Stimulated activated naive CD8-positive, alpha-beta T cell treated with anti-CD3 and anti-CD28 coated beads, Interleukin-15, Interleukin-2, amounts not matched to agents 100 ng/mL and 50 ng/mL, for 24 hours (primary cell): ENCODE measurements around the gene C2CD2L.
"Not testable (repeated sequence)": the region's sequence is repeated elsewhere in the genome, so short reads cannot be mapped to it uniquely, and the experiment has no call there.

Experiments
- H3K27ac Mint-ChIP-seq: one replicate; pipeline ENCODE4 v1.8.0; 2021; ENCODE audit warnings: mild to moderate bottlenecking, mixed read lengths
- H3K27me3 Mint-ChIP-seq: one replicate; pipeline ENCODE4 v1.8.0; 2021; ENCODE audit warnings: mixed read lengths
- H3K36me3 Mint-ChIP-seq: one replicate; pipeline ENCODE4 v1.8.0; 2021; ENCODE audit warnings: low read depth, mixed read lengths
- H3K4me1 Mint-ChIP-seq: one replicate; pipeline ENCODE4 v1.8.0; 2021; ENCODE audit warnings: low read depth, mixed read lengths
- H3K4me3 Mint-ChIP-seq: one replicate; pipeline ENCODE4 v1.8.0; 2021; ENCODE audit warnings: mild to moderate bottlenecking, mixed read lengths
- H3K9me3 Mint-ChIP-seq: one replicate; pipeline ENCODE4 v1.8.0; 2021; ENCODE audit warnings: mixed read lengths

C2CD2L gene

GRCh38 chr11:119117004-119117706 lies 10.0 kb downstream of the C2CD2L start:
- no peak overlapping the region for H3K4me3 Mint-ChIP-seq
- peaks cover 31% of the 10 kb centered on the region for H3K4me1 Mint-ChIP-seq
- no peak overlapping the region for H3K27ac Mint-ChIP-seq
- no peaks in the 10 kb centered on the region for H3K9me3 Mint-ChIP-seq
- peaks cover 41% of the 10 kb centered on the region for H3K36me3 Mint-ChIP-seq
- H3K27me3 Mint-ChIP-seq, result no peaks in the 10 kb centered on the region

DNA sequence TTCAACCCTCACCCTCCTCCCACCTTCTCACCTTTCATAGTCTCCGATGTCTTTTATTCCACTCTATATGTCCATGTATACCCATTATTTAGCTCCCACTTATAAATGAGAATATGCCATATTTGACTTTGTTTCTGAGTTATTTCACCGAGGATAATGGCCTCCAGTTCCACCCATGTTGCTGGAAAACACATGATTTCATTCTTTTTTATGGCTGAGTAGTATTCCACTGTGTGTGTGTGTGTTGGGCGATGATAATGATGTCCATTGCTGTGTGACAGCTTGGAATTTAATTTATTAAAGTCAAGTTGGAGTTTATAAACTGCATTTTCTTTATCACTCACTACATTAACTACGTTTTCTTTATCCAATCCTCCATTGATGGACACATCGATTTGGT lies 11.1 kb downstream of the C2CD2L start:
- H3K4me1 Mint-ChIP-seq, result peaks cover 40% of the 10 kb centered on the region

DNA sequence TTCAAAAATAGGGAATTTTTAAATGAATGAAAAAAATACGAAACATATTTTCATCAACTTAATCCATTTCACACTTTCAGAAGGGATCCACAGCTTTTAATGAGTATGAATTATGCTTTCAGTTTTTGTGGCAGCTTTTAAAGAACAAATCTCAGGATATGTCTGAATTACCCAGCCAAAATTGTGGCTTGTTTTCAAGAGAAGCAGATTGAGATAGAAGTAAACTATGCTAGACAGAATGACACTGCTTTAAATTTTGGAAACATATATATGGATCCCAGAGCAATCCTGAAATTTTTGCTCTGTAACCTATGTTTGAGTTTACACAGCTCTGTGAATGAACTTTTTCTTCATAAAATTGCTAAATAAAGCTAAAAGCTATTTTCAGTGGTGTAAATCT lies 11.8 kb downstream of the C2CD2L start:
- H3K9me3 Mint-ChIP-seq, result no peaks in the 10 kb centered on the region
- no peaks in the 10 kb centered on the region for H3K27me3 Mint-ChIP-seq
- H3K4me3 Mint-ChIP-seq, result no peak overlapping the region
- peaks cover 40% of the 10 kb centered on the region for H3K4me1 Mint-ChIP-seq
- H3K27ac Mint-ChIP-seq, result no peak overlapping the region
- peaks cover 36% of the 10 kb centered on the region for H3K36me3 Mint-ChIP-seq

More for the DNA sequence above, 11.1 kb downstream of the C2CD2L start:
- no peak overlapping the region for H3K4me3 Mint-ChIP-seq
- H3K27me3 Mint-ChIP-seq, result no peaks in the 10 kb centered on the region
- H3K27ac Mint-ChIP-seq, result no peak overlapping the region
- peaks cover 37% of the 10 kb centered on the region for H3K36me3 Mint-ChIP-seq
- no peaks in the 10 kb centered on the region for H3K9me3 Mint-ChIP-seq

DNA sequence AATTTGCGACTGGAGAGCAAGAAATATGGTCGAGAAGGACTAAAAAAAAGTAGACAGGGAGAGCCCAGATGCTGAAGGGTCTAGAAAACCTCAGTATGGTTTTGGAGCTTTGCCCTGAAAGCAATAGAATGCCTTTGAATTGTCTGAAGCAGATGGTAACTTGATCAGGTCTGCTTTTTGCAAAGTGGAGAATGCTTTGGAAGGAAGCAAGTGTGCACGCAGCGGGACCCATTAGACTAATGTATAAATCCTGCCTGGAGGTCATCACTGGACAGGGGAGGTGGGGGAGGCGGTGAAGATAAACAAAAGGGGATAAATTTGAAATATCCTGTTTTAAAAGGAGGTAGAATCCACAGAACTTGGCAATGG lies 13.5 kb downstream of the C2CD2L start:
- H3K27me3 Mint-ChIP-seq, result no peaks in the 10 kb centered on the region
- H3K9me3 Mint-ChIP-seq, result no peaks in the 10 kb centered on the region
- peaks cover 29% of the 10 kb centered on the region for H3K36me3 Mint-ChIP-seq
- peak overlapping the region; percentile 97 for H3K4me3 Mint-ChIP-seq
- H3K4me1 Mint-ChIP-seq, result peaks cover 33% of the 10 kb centered on the region
- peak overlapping the region; percentile 91 for H3K27ac Mint-ChIP-seq

- H3K27me3 Mint-ChIP-seq, result no peaks in the 10 kb centered on the region
- peak within 1 kb of the TSS; percentile 97 for H3K4me3 Mint-ChIP-seq
- peaks cover 24% of the 10 kb centered on the region for H3K36me3 Mint-ChIP-seq
- H3K4me1 Mint-ChIP-seq, result peaks cover 28% of the 10 kb centered on the region
- H3K9me3 Mint-ChIP-seq, result no peaks in the 10 kb centered on the region
- H3K27ac Mint-ChIP-seq, result peak within 1 kb of the TSS; percentile 91
Observed at GRCh38 chr11:119121008-119121810, 14.1 kb downstream of the C2CD2L start, which contains the start of gene HINFP. TSS of gene HINFP (plus strand) at chr11:119121580. CDS start at chr11:119126945, 5,365 bp downstream.

- Mint-ChIP-seq H3K36me3 (peaks cover 25% of the 10 kb centered on the region), H3K4me3 (peak overlapping the region; percentile 97), H3K4me1 (peaks cover 30% of the 10 kb centered on the region), H3K9me3 (no peaks in the 10 kb centered on the region), H3K27ac (peak overlapping the region; percentile 87), H3K27me3 (no peaks in the 10 kb centered on the region)
Observed at GRCh38 chr11:119121811-119122124, 14.6 kb downstream of the C2CD2L start.

DNA sequence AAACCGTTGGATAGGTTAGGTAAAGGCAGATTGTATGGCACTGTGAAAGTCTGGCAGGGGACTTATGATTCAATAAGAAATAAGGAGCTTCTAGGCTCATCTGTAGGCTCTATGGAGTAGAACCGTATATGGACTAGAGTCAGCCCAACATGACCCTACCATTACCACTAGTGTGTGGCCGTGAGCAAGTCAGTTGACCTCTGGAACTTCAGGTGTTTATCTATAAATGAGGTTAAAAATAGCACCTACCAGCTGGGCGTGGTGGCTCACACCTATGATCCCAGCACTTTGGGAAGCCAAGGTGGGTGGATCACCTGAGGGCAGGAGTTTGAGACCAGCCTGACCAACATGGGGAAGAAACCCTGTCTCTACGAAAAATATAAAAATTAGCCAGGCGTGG lies 18.7 kb downstream of the C2CD2L start:
- H3K36me3 Mint-ChIP-seq, result peaks cover 25% of the 10 kb centered on the region
- peaks cover 31% of the 10 kb centered on the region for H3K4me1 Mint-ChIP-seq
- H3K9me3 Mint-ChIP-seq, result no peaks in the 10 kb centered on the region
- no peak overlapping the region for H3K4me3 Mint-ChIP-seq
- H3K27me3 Mint-ChIP-seq, result no peaks in the 10 kb centered on the region
- no peak overlapping the region for H3K27ac Mint-ChIP-seq

DNA sequence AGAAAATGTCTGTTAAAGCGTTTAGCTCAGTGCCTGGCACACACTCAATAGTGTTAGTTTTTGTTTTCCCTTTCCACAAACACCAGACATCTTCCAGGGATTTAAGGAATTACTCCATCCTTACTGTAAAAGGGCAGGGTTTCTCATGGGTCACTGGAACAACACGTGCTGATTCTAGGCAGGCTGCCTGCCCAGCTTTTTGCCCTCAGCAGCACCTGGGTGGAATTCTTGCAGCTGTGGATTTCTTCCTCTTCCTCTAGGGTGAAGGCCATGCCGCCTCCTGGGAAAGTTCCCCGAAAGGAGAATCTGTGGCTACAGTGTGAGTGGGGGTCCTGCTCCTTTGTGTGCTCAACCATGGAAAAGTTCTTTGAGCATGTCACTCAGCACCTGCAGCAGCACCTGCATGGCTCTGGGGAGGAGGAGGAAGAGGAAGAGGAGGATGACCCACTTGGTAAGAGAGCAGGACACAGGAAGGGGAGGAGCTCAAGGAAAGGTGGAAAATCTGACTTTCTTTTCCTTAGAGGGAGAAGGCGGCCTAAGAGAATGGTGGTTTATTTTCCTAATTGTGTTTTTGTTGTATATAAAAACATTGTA lies 19.6 kb downstream of the C2CD2L start:
- Mint-ChIP-seq H3K36me3 (peaks cover 33% of the 10 kb centered on the region), H3K9me3 (no peaks in the 10 kb centered on the region), H3K4me1 (peaks cover 28% of the 10 kb centered on the region), H3K27me3 (no peaks in the 10 kb centered on the region), H3K27ac (peak overlapping the region; percentile 81), H3K4me3 (peak overlapping the region; percentile 8)

DNA sequence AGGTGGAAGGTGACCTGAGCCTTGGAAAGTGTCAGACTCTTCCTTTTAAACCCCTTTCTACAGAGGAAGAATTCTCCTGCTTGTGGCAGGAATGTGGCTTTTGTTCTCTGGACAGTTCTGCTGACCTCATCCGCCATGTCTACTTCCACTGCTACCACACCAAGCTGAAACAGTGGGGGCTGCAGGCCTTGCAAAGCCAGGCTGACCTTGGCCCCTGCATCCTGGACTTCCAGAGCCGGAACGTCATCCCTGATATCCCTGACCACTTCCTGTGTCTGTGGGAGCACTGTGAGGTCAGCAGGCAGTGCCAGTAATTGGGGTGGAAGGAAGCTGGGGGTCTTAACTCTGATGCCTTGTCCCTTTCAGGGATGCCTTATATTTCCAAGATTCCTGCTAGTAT lies 23.5 kb downstream of the C2CD2L start:
- Mint-ChIP-seq H3K4me1 (peaks cover 11% of the 10 kb centered on the region), H3K36me3 (peaks cover 42% of the 10 kb centered on the region), H3K27ac (no peak overlapping the region)

DNA sequence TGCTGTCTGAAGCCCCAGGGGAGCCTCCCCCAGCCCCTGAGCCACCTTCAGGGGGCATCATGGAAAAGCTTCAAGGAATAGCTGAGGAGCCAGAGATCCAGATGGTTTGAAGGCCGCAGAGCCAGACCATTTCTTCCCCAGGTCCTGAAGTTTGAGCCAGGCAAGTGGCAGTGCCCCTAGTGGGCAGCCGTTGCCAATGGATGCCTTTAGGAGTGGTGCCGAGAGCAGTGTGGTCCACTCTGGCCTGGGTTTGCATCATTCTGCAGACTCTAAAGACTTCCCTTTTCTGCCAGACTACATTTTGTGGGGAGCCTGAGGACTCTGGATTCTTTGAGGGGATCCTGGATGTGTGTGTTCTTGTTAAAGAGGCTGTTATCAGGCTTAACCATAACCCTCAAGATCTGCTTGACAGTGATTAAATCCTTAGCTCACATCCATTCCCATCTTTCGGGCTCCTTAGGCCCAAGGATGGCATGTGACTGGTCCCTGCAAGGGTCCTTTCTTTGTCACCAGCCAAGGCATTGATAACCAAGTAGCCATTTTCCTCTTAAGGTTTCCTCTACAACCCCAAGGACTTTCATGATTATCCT lies 27.3 kb downstream of the C2CD2L start:
- Mint-ChIP-seq H3K27me3 (peaks cover 9% of the 10 kb centered on the region), H3K27ac (no peak overlapping the region), H3K9me3 (no peaks in the 10 kb centered on the region), H3K36me3 (peaks cover 33% of the 10 kb centered on the region), H3K4me1 (no peaks in the 10 kb centered on the region), H3K4me3 (no peak overlapping the region)

More for the DNA sequence above, 23.5 kb downstream of the C2CD2L start:
- Mint-ChIP-seq H3K9me3 (no peaks in the 10 kb centered on the region), H3K4me3 (no peak overlapping the region), H3K27me3 (no peaks in the 10 kb centered on the region)

DNA sequence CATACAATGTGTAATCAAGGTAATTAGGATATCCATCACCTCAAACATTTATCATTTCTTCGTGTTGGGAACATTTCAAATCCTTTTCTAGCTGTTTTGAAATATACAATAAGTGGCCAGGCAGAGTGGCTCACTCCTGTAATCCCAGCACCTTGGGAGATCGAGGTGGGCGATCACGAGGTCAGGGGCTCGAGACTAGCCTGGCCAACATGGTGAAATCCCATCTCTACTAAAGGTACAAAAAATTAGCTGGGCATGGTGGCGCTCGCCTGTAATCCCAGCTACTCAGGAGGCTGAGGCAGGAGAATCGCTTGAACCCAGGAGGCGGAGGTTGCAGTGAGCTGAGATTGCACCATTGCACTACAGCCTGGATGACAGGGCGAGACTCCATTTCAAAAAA lies 32.1 kb downstream of the C2CD2L start:
- H3K9me3 Mint-ChIP-seq, H3K27ac Mint-ChIP-seq, H3K36me3 Mint-ChIP-seq, H3K4me3 Mint-ChIP-seq, H3K4me1 Mint-ChIP-seq: not testable (repeated sequence)
- peaks cover 16% of the 10 kb centered on the region for H3K27me3 Mint-ChIP-seq

DNA sequence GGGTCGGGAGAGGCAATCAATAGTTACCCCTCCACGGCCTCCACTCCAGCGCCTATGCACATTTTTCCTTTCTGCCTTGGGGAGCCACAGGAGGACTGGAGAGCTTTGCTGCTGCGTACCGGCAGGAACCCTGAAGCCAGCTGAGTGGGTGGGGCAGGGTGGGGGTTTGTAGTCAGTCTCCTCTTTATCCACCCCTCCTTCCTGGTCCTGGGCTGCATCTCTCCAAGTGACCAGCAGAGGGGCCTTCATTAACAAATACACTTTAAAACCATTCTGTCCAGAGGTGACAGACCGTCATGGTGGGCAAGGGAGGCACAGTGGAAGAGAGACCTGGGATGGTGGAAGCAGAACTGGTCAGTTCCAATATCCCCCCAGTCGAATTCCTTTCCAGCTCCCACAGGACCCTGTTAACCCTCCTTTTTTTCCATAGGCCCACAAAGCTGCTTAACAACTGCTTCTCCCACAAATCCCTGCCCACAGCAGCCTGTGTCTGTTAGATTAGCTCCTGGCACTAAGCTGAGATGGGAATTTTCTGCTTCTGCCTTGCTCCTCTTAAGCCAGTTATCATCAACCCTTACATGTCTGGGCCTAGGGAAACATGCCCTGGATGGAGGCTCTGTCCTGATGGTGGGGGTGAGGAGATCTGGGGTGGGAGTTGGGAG lies 37.8 kb downstream of the C2CD2L start:
- Mint-ChIP-seq H3K27me3 (peaks cover 38% of the 10 kb centered on the region), H3K36me3 (no peaks in the 10 kb centered on the region), H3K4me1 (peaks cover 13% of the 10 kb centered on the region), H3K9me3 (no peaks in the 10 kb centered on the region), H3K4me3 (no peak overlapping the region), H3K27ac (no peak overlapping the region)

DNA sequence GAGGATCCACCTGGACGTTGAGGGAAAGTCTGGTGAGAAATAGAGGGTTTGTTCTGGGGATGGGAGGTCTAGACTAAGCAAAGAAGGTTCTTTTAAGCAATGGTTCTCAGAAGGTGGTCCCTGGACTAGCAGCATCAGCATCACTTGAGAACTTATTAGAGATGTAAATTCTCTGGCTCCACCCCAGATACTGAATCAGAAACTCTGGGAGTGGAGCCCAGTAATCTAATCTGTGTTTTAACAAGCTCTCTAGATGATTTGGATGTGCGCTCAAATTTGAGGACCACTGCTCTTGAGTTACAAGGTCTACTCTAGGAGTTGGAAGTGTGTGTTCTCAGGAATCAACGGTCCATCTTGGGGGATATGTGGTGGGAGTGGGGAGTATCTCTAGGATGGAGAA lies 38.4 kb downstream of the C2CD2L start:
- Mint-ChIP-seq H3K9me3 (no peaks in the 10 kb centered on the region), H3K36me3 (no peaks in the 10 kb centered on the region), H3K27me3 (peaks cover 42% of the 10 kb centered on the region), H3K27ac (no peak overlapping the region), H3K4me3 (no peak overlapping the region), H3K4me1 (peaks cover 13% of the 10 kb centered on the region)

DNA sequence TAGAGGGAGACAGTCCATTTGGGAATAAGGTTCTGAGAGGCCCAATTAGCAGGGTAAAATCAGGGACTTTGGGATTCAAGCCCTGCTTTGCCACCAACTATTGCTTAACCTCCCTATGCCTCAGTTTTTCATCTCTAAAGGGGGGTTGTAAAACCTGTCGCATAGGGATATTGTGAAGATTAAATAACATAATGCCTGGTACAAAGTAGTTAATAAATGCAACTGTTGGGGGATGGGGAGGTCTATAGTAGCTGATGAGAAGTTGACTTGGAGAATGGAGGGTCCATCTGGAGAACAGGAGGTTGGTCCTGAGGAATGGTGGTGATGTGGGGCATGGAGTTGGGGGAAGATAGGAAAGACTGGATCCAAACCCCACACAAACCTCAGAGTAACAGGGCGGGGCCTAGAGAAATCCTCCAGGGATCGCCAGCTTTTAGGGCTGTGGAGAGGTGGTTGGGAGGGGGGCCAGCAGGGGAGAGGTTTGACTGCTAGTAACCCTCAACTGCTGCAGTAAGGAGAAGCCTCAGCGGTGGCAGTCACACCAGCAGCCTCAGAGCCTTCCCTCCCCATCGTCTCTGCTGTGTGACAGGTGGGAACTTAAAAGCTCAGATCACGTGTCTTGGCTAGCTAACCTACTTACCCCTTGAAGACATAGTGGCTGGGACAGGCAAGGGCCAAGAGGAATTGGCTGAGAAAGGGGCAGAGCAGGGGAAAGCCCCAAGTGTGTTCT lies 40.6 kb downstream of the C2CD2L start:
- Mint-ChIP-seq H3K4me3 (no peak overlapping the region), H3K36me3 (no peaks in the 10 kb centered on the region), H3K27ac (no peak overlapping the region), H3K4me1 (peaks cover 13% of the 10 kb centered on the region), H3K27me3 (peaks cover 51% of the 10 kb centered on the region), H3K9me3 (no peaks in the 10 kb centered on the region)
